Activated CD4-positive, alpha-beta T cell treated with anti-CD3 and anti-CD28 coated beads, Interleukin-2, amount 10 ng/mL, durations not matched to agents 24 days and 14 days (primary cell): ENCODE measurements around the gene CARD10. TPM values are rescaled to one million over a fixed set of nuclear protein-coding genes. Genes with fewer than 3 reads are reported as not detected.

Source experiments
- DNase-seq: peaks from one replicate; pipeline ENCODE4 v3.0.0; 2022
- H3K27ac Mint-ChIP-seq: one replicate; pipeline ENCODE4 v1.8.0; 2022; ENCODE audit warnings: mild to moderate bottlenecking, mixed read lengths
- H3K27me3 Mint-ChIP-seq: one replicate; pipeline ENCODE4 v1.8.0; 2022; ENCODE audit warnings: mixed read lengths
- H3K36me3 Mint-ChIP-seq: one replicate; pipeline ENCODE4 v1.8.0; 2022; ENCODE audit warnings: low read depth, mild to moderate bottlenecking, mixed read lengths
- H3K4me1 Mint-ChIP-seq: one replicate; pipeline ENCODE4 v1.8.0; 2021; ENCODE audit warnings: mixed read lengths
- H3K4me3 Mint-ChIP-seq: one replicate; pipeline ENCODE4 v1.8.0; 2022; ENCODE audit warnings: mild to moderate bottlenecking, moderate library complexity, mixed read lengths
- H3K9me3 Mint-ChIP-seq: one replicate; pipeline ENCODE4 v1.8.0; 2021; ENCODE audit warnings: mixed read lengths
- intact Hi-C: fragments of 100-400 bp; cut with micrococcal nuclease; formaldehyde crosslinking; loops from one replicate; pipeline ENCODE4 v1.15.1; 2023
- total RNA-seq: library from RNA; stranded (reverse); gene quantifications from 2 replicates; pipeline ENCODE4 v1.2.3, GENCODE V29; 2022

CARD10 gene
- total RNA-seq, 1 donor from 2014 or later = not detected

- H3K9me3 Mint-ChIP-seq = peaks cover 13% of the 10 kb centered on the region
- peaks cover 6% of the 10 kb centered on the region for H3K4me1 Mint-ChIP-seq
- intact Hi-C loops = no loop called here
- no peak overlapping the region for H3K27ac Mint-ChIP-seq
- H3K4me3 Mint-ChIP-seq = no peak overlapping the region
- peaks cover 16% of the 10 kb centered on the region for H3K27me3 Mint-ChIP-seq
- H3K36me3 Mint-ChIP-seq = no peaks in the 10 kb centered on the region
- no peak for DNase-seq
Observed at GRCh38 chr22:37440875-37441274, 78.3 kb downstream of the CARD10 start.

Other genes with a start within 250 kb of the CARD10 start
- 43.5 and 44.9 TPM in 2 replicates for gene CYTH4, start 236.9 kb downstream of the CARD10 start, total RNA-seq
- gene ELFN2, start 91.9 kb downstream of the CARD10 start, total RNA-seq = 0.07 and 0.09 TPM in 2 replicates
- 207 and 231 TPM in 2 replicates for gene MFNG, start 33.0 kb downstream of the CARD10 start, total RNA-seq
- gene CDC42EP1, start 41.1 kb upstream of the CARD10 start, total RNA-seq = 1.0 and 1.2 TPM in 2 replicates
- gene LGALS2, start 60.7 kb upstream of the CARD10 start, total RNA-seq = not detected in 2 replicates
- gene GGA1, start 89.4 kb upstream of the CARD10 start, total RNA-seq = 75.8 and 77.2 TPM in 2 replicates
- 110 and 115 TPM in 2 replicates for gene SH3BP1, start 120.3 kb upstream of the CARD10 start, total RNA-seq
- 49.3 and 51.2 TPM in 2 replicates for gene PDXP, start 139.3 kb upstream of the CARD10 start, total RNA-seq
- 361 and 362 TPM in 2 replicates for gene LGALS1, start 156.2 kb upstream of the CARD10 start, total RNA-seq
- 67.9 and 70.3 TPM in 2 replicates for gene NOL12, start 166.9 kb upstream of the CARD10 start, total RNA-seq
- gene TRIOBP, start 177.6 kb upstream of the CARD10 start, total RNA-seq = 33.3 and 34.8 TPM in 2 replicates